TTC549 (cell line): ENCODE measurements around the gene TRAPPC14.

Experiments used
- FAIRE-seq: peaks from 2 replicates; lab custom pipeline; 2012; peaks lifted over from hg19 to GRCh38; lab: Jason Lieb, UNC

Gene TRAPPC14

GRCh38 chr7:100173806-100174495 lies 15.4 kb upstream of the TRAPPC14 start:
- FAIRE-seq, result no peak

GRCh38 chr7:100171840-100172239 lies 13.3 kb upstream of the TRAPPC14 start:
- FAIRE-seq, result no peak

- FAIRE-seq, result no peak
Observed at GRCh38 chr7:100171087-100171681, 12.7 kb upstream of the TRAPPC14 start.

DNA sequence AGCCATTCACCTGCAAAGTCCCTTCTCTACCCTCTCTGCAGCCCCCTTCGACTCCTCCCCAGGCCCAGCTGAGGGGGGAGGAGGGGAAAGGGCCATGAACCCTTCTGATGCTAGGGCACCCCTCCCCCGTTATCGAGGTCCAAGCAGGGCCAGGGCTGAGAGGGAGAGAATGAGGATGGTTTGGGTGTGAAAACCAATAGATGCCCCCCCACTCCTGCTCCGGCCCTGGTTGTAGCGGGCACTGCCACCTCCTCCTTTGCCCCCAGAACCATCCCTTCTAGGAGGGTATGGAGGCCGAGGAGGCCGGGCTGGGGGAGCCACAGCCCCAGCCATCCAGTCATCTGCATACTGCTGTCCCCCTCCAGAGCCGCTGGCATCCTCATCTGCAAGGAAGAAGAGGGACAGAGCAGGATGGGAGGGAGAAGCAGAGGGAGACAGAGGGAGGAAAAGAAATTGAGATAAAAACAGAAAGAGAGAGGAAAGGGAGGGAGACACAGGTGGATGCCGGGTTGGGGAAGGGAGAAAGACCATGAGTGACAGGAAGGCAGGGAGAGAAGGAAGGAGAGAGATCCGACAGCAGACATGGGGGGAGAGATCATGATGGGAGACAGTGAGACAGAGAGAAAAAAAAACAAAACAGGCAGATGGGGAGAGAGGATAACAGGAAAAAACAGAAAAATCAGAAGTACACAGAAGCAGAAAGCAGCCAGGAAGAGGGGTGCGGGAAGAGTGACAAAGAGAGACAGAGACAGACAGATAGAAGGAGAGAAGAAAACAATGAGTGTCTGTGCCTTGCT lies 11.8 kb upstream of the TRAPPC14 start:
- no peak for FAIRE-seq

DNA sequence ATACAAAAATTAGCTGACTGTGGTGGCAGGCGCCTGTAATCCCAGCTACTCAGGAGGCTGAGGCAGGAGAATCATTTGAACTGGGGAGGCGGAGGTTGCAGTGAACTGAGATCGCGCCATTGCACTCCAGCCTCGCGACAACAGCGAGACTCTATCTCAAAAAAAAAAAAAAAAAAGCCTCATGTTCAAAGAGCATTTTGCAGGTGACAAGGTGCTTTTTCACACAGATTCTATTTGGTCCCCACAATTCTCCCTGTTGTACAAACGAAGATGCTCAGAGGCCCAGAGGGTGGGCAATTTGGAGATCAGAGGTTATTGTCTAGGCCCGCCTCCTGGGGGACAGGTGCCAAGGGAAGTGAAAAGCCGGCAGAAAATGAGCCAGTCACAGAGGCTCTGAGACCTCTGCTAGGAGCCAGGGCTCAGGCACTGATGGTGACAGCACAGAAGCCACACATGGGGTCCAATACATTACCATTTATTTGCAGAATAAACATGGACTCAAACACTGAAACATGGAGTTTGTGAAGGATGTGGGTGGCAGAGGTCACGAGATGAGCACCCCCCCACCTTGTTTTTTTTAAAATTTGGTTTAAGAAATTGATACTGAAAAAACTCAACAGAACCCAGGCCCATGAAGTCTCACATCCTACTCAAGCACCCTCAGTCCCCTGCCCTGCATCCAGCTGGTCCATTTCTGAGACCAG lies 10.8 kb upstream of the TRAPPC14 start:
- no peak for FAIRE-seq

- FAIRE-seq, result no peak
Observed at GRCh38 chr7:100167912-100168323, 9.4 kb upstream of the TRAPPC14 start.

- no peak for FAIRE-seq
Observed at GRCh38 chr7:100166970-100167911, 8.7 kb upstream of the TRAPPC14 start.

DNA sequence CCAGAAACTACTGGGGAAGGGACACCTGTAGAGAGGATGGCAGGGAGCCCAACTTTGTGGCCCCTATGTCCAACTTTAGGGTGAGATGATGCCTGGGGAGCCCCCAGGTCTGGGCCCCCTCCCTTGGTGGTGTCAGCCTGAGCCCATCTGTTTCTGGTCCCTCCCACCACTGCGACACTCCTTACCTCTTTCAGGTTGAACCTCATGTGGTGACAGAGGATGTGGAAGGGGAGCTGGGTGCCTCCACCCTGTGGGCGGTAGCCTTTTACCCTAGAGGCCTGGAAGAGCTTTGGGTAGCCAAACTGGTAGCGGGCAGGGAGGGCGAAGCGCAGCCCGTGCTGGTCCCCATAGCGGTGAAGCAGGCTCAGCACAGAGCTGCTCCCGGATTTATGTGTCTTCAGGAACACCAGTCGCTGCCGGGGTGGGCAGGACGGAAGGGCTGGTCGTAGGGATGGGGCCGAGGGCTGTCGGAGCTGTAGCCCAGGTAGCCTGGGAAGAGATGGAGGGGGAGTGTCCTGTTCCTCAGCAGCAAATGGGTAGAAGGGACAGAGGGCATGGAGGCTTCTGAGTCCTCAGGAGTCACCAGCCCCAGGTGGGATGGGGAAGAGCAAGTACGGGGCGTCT lies 7.9 kb upstream of the TRAPPC14 start:
- no peak for FAIRE-seq

DNA sequence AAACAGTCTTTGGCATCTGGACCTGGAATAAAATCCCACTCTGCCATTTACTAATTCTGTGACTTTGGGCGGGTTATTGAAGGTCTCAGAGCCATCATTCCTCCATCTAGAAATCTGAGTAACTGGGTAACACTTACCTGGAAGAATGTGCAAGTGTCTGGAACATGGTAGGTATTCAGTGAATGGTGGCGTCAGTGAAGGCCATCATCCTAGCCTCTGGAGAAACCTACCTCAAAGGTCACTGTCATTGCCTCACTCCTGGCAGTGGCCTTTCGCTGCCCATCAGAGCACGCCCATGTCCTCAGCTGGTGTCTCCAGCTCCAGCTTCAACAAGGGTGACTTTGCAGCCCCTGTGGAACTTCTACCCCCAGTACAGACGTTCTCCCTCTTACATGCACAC lies 5.3 kb upstream of the TRAPPC14 start:
- FAIRE-seq, result no peak

- no peak for FAIRE-seq
Observed at GRCh38 chr7:100163006-100163531, 4.5 kb upstream of the TRAPPC14 start.

- FAIRE-seq, result no peak
Observed at GRCh38 chr7:100160067-100160466, 1.5 kb upstream of the TRAPPC14 start.

- no peak for FAIRE-seq
Observed at GRCh38 chr7:100159099-100159623, 638 bp upstream of the TRAPPC14 start.

DNA sequence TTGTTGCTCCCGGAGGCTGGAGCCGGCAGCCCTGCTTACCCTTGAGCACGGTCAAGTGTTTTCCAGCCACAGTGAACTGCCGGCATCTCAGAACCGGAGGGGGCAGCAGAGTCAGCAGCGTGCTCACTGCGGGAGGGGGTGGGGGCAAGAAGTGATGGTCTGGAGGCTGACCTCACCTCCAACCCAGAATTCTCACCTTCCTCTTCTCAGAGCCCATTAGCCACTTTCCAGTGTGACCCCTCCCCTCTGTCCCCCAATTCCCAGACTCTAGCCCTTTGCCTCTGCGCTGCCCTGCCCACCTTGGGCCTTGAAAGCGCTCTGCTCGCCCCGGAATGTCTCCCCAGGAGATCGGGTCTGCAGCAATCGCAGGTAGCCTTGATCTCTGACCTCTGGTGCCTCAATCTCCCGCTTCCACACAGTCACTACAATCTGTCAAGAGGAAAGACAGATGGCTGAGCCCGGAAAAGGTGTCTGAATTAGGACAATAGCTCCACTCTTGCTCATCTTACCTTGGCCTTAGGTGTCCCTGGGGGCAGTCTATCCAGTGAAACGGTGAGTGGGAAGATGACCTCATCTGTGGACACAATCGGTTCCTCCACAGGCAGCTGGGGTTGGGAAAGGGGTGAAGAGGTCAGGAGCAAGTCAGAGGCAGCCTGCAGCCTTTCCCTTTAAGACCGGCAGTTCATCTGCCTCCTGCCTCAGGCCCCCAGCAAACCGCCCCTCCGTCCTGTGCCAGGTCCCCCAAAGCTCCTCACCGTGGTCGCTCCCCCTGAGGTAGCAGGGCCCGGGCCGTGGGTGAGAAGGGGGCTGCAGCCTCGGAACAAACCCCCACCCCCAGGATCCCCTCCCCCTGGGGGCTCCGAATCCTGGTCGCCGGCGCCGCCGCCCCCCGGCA lies 942 bp downstream of the TRAPPC14 start:
- no peak for FAIRE-seq

- FAIRE-seq, result no peak
Observed at GRCh38 chr7:100157069-100157333, 1.5 kb downstream of the TRAPPC14 start.

GRCh38 chr7:100156331-100157068 lies 2.0 kb downstream of the TRAPPC14 start:
- no peak for FAIRE-seq

DNA sequence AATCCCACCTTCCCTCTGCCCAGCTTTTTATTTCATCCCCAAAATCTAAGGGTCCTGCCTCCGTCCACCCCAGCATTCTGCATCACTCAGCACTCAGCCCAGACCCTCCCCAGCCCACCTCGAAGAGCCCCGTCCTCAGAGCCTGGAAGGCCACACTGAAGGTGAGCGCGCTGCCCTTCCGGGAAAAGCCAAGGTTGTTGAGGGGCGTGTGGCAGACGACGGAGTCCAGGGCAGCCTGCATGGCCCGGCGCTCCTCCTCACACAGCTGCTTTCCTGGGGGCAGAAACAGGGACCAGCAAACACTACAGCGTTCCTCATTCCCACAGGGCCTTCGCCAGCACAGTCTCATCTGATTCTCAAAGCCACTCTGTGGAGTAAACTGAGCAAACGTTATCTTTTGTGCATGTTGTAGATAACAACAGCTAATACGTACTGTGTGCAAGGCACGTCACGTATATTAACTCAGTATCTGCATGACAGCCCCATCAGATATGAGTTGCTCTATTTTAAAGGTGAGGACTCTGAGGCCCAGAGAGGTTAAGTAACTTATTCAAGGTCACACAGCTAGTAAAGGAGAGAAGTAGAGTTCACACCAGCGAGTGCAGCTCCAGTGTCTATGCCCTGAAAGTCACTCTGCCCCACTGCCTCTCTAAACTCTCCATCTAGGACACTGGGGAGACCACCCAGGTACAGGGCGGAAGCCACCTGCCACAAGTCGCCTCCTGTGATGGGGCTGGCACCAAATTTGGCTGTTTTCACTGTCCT lies 2.8 kb downstream of the TRAPPC14 start:
- no peak for FAIRE-seq

DNA sequence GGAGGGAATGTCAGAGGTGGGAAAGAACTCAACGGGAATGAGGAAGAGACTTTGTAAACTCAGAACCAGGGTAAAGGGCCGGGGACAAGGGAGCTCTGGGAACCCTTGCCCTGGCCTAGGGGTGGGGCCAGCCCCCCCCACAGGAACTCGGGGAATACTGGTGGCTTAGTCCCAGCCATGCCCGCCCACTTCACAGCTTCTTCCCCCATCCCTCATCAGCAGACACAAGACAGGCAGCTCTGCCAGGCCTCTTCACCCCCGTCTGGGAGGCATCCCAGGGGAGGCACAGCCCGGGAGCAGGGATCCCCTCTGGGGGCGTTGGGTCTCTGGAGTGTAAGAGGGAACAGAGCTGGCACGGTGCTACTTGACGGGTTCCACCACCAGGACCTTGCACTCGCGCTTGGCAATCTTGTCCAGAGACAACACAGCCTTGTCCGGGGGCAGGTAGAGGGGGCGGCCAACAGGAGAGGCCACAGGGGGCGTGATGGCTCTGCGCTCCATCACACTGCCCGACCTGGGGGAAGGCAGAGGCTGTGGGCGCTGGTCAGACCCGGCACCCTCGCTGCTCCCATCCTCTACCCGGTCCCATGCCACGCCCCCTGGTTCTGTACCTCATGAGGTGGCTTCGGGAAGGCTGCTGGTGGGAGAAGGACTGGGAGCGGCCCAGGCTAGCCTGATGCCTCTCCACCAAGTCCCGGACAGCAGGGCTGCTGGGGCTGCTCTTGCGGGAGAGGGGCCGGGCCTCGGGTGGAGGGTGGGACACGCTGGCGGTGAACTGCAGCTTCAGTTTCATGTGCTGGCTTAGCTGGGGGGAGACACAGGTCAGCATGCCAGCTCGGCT lies 3.7 kb downstream of the TRAPPC14 start:
- FAIRE-seq, result no peak
